DMS53 (cell line): Measurements from ENCODE around the gene SHBG.
"Not testable (repeated sequence)": the region's sequence is repeated elsewhere in the genome, so short reads cannot be mapped to it uniquely, and the experiment has no call there.

Experiments used
- DNase-seq: peaks from one replicate; lab custom pipeline; 2025; lab: John Stamatoyannopoulos, UW

Gene SHBG

GRCh38 chr17:7612294-7612640 is 17.7 kb upstream of the SHBG start:
- DNase-seq: no peak

GRCh38 chr17:7613769-7614424 is 16.0 kb upstream of the SHBG start:
- no peak for DNase-seq

- DNase-seq: peak; percentile 100
Observed at GRCh38 chr17:7614425-7615264, 15.3 kb upstream of the SHBG start, which contains the start of gene FXR2. TSS of gene FXR2 (minus strand) at chr17:7614897. CDS start at chr17:7614532, 365 bp downstream.

GRCh38 chr17:7615265-7615747 is 14.6 kb upstream of the SHBG start:
- no peak for DNase-seq

GRCh38 chr17:7618608-7619007 is 11.3 kb upstream of the SHBG start:
- no peak for DNase-seq

GRCh38 chr17:7620835-7621234 is 9.1 kb upstream of the SHBG start:
- DNase-seq: no peak

- no peak for DNase-seq
Observed at GRCh38 chr17:7623661-7624060, 6.3 kb upstream of the SHBG start.

GRCh38 chr17:7625749-7626148 is 4.2 kb upstream of the SHBG start:
- DNase-seq: not testable (repeated sequence)

GRCh38 chr17:7626307-7626706 is 3.6 kb upstream of the SHBG start:
- no peak for DNase-seq

- DNase-seq: no peak
Observed at GRCh38 chr17:7626956-7627249, 3.0 kb upstream of the SHBG start.

GRCh38 chr17:7627250-7628121 is 2.4 kb upstream of the SHBG start, which contains the start of gene SAT2:
TSS of gene SAT2 (minus strand) at chr17:7627821. CDS start at chr17:7627635, 186 bp downstream.
- peak; percentile 96 for DNase-seq

- peak; percentile 41 for DNase-seq
Observed at GRCh38 chr17:7631398-7632380, 1.8 kb downstream of the SHBG start.

GRCh38 chr17:7632492-7632894 is 2.6 kb downstream of the SHBG start:
- peak; percentile 70 for DNase-seq

- no peak for DNase-seq
Observed at GRCh38 chr17:7633093-7633492, 3.2 kb downstream of the SHBG start.

GRCh38 chr17:7634384-7634783 is 4.4 kb downstream of the SHBG start:
- peak; percentile 77 for DNase-seq

- no peak for DNase-seq
Observed at GRCh38 chr17:7636163-7636562, 6.2 kb downstream of the SHBG start.

GRCh38 chr17:7640783-7641182 is 10.8 kb downstream of the SHBG start:
- DNase-seq: no peak

- not testable (repeated sequence) for DNase-seq
Observed at GRCh38 chr17:7641635-7642034, 11.7 kb downstream of the SHBG start.

GRCh38 chr17:7644775-7645174 is 14.8 kb downstream of the SHBG start:
- DNase-seq: no peak

- no peak for DNase-seq
Observed at GRCh38 chr17:7646457-7646856, 16.5 kb downstream of the SHBG start.

- DNase-seq: no peak
Observed at GRCh38 chr17:7647018-7647417, 17.1 kb downstream of the SHBG start.
